HT1080 (cell line): ENCODE measurements around the gene USP6NL. TPM values are rescaled to one million over a fixed set of nuclear protein-coding genes. Genes with fewer than 3 reads are reported as not detected.
"Not testable (repeated sequence)": the region's sequence is repeated elsewhere in the genome, so short reads cannot be mapped to it uniquely, and the experiment has no call there.

Source experiments
- DNase-seq: peaks from one replicate; pipeline ENCODE4 v3.0.0-alpha.2; 2015; ENCODE audit warnings: low read depth
- total RNA-seq: library from RNA; depleted of rRNA; stranded (reverse); fragments of >200 nt; shearing (Covaris generic); gene quantifications from 2 replicates; pipeline ENCODE4 v1.2.3, GENCODE V29; 2014

USP6NL gene
- total RNA-seq, 1 experiment from 2014 or later: 20.8 TPM

DNA sequence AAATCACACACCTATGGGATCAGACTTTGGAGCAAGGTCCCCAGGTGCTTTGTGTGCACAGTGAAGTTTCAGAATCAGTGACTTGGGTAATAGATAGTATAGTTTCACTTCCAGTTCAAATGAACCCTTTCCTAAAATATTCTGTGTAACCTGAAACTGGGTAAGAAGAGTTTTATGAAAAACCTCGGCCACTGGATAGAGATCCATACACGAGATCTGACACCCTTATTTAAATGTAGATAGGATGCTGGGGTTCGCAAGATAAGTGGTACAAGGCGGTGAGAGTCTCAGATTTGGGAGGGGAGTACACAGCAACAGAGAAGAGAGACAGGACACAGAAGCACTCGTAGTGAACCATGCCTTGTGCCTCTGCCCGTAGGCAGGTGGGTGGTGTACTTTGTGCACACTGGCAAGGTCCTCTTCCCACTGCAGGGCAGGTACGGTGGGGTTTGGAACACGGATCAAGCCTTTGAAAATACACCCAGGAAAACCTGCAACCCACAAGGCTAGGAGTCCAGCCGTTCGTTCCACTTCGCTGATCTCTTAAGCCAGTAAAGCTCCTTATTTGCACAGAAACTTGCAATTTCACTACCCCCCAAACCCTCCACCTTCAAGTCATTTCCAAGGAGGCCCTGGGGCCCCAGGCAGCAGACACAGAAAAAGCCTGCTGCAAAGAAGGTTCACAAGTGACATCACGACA is 162.8 kb downstream of the USP6NL start:
- no peak for DNase-seq

DNA sequence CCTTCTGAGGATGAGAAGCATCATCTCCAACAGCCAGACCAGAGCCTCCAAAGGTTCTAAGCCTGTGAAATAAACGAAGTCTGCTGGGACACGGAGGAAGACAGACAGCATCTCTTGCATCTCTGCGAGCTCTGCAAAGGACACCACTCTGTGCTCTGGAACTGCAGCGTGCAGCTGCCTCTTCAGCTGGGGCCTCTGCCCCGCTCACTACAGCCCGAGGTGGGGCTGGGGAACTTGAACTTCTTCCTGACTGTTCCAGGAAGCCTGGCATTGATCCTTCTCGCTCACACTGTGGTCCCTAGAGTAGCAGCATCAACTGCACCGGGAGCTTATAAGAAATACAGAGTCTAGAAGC is 163.3 kb downstream of the USP6NL start:
- no peak for DNase-seq

- no peak for DNase-seq
These were observed 163.9 kb downstream of the USP6NL start for GRCh38 chr10:11447586-11447985.

GRCh38 chr10:11446864-11447263 is 164.6 kb downstream of the USP6NL start:
- DNase-seq: no peak

- DNase-seq: no peak
These were observed 165.3 kb downstream of the USP6NL start for GRCh38 chr10:11446133-11446532.

DNA sequence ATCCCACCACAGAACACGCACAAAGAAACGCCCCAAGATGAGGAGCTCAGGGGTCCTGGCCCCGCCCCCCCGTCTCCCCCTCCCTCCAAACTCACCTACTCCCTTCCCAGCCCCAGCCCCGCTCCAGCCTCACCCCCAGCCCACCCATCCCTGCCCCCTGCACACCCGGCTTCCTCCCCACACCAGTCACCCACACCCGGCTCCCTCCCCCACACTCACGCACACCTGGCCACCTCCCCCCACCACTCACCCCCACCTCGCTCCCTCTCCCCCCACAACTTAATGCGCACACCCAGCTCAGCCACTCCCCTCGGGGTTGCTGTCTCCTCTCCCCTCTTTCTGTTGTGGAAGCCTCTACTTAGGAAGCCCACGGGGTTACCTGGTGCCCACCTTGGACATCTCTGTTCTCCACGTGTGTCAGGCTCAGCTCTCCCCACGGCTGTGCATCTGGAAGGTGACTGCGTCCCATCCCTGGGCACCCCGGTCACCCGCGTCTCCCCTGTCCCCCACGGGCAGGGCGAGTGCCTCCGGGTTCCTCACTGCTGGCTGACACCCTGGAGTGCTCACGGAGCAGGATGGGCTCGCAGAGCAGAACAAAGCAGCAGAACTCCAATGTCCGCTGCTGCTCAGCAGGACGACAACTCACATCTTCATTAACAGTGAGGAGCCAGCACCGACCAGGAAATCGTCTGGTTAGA is 166.8 kb downstream of the USP6NL start:
- DNase-seq: no peak

DNA sequence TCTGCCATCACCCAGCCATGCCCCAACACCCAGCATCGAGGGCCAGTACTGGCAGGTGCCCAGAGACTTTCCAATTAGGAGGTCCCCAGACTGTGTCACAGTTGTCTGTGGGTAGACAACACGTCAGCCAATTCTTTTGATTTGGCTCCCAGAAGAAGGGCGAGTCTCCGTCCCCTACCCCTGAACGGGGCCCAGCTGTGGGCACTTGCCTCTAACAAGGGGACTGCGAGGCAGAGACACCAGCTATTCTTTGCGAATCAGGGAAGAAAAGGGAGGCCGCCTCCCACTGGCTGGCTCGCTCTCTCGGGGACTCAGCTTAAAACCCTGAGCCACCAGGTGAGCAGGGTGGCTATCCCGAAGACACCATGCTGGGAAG is 167.3 kb downstream of the USP6NL start:
- DNase-seq: no peak

- DNase-seq: no peak
These were observed 167.8 kb downstream of the USP6NL start for GRCh38 chr10:11443468-11444154.

GRCh38 chr10:11442001-11442773 is 169.3 kb downstream of the USP6NL start:
- no peak for DNase-seq

GRCh38 chr10:11441151-11441535 is 170.3 kb downstream of the USP6NL start:
- no peak for DNase-seq

GRCh38 chr10:11440250-11441150 is 170.9 kb downstream of the USP6NL start:
- DNase-seq: no peak

- DNase-seq: no peak
These were observed 171.9 kb downstream of the USP6NL start for GRCh38 chr10:11439523-11440053.

GRCh38 chr10:11437391-11438142 is 173.9 kb downstream of the USP6NL start:
- DNase-seq: no peak

GRCh38 chr10:11436445-11436844 is 175.0 kb downstream of the USP6NL start:
- DNase-seq: not testable (repeated sequence)

- no peak for DNase-seq
These were observed 175.9 kb downstream of the USP6NL start for GRCh38 chr10:11435581-11435981.

DNA sequence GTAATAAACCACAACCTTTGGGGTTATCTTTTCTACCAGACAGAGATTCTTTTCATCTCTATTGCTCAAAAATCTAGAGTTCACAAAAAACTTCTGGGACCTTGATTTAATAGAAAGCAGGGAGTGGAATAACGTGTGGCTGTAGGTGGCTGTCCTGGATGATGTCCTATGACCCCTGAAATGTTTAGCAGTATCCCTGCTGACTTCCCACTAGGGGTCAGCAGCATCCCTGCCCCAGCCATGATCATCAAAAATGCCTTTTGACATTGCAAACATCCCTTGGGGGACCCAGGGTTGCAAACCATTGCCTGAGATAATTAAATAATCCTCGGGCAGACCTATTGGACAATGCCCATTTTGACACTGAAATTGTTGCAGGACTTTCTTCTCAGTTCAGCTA is 177.1 kb downstream of the USP6NL start:
- no peak for DNase-seq

GRCh38 chr10:11433657-11434056 is 177.8 kb downstream of the USP6NL start:
- no peak for DNase-seq

GRCh38 chr10:11431216-11431555 is 180.3 kb downstream of the USP6NL start:
- no peak for DNase-seq

DNA sequence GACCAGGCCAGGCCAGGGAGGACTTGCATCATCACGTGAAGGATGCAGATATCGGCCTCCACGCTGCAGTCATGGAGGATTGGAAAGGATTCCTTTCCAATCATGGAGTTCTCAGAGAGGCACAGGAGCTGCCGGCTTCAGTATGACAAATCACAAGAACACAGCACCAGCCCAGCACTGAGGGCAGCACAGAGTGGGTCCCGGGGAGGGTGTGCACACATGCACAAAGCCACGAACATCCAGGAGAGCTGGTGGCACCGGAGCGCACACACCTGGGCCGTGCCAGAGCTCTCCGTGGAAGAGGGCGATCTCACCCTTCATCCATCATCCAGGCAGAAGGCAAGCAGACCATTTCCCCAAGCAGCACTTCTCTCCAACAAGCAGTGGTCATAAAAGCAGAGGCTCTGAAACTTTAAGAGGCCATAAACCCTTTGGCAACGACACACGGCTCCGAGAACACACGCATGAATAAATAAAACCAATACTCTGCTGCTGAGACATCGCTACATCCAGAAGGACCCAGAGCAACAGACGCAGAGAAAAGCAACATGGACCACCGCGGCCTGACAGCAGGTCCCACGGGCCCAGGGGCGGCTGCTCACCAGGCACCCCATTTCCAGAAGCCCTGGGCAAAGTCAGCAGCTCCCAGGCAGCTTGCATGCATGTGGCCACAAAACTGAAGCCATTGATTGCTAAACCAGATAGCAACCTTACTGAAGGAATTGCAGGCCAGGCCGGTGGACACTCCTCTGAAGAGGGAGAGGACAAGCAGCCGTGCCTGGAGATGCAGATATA is 180.8 kb downstream of the USP6NL start:
- no peak for DNase-seq
